HepG2 (cell line): Measurements from ENCODE around the gene SMARCAD1. TPM values are rescaled to one million over a fixed set of nuclear protein-coding genes. Genes with fewer than 3 reads are reported as not detected.
"Not testable (repeated sequence)": the region's sequence is repeated elsewhere in the genome, so short reads cannot be mapped to it uniquely, and the experiment has no call there.

Experiments
- ATAC-seq: fragments of 200-7000 bp; cut with Tn5 transposase; 3 replicates; pipeline ENCODE4 v1.9.1; 2020; ENCODE audit warnings: mild to moderate bottlenecking, moderate library complexity
- BruUV-seq: library from RNA; stranded (reverse); fragments of 400-500 nt; replicated peaks from 2 replicates; lab custom pipeline; 2021; lab: Mats Ljungman, UMichigan
- CTCF ChIA-PET: fragments of 300-600 bp; formaldehyde crosslinking; extraction: SDS; loops from one replicate; lab custom pipeline; 2021; ENCODE audit warnings: low total read pairs, inconsistent platforms, low intra/inter-chr PET ratio; lab: Yijun Ruan, JAX
- POLR2A ChIA-PET: fragments of 350-600 bp; sonication (Branson Sonifier 250); formaldehyde crosslinking; loops from one replicate; lab custom pipeline; 2020; ENCODE audit warnings: antibody characterized with exemption, inconsistent platforms; lab: Yijun Ruan, JAX
- DNase-seq: peaks from one replicate; pipeline ENCODE4 v3.0.0-alpha.2; 2015; ENCODE audit warnings: low spot score
- FAIRE-seq: peaks from 3 replicates; lab custom pipeline; 2011; peaks lifted over from hg19 to GRCh38; lab: Jason Lieb, UNC
- H2AFZ ChIP-seq: one replicate; pipeline ENCODE4 v1.6.1; 2011; ENCODE audit warnings: low read length, inconsistent platforms
- H3K27ac ChIP-seq: fragments of 300-600 bp; 3 replicates; pipeline ENCODE4 v1.8.0; 2011; ENCODE audit warnings: mixed run types, mild to moderate bottlenecking, mixed read lengths, low read length, inconsistent platforms; ENCODE audit not compliant: insufficient read depth; ENCODE audit errors: extremely low read length
- H3K27me3 ChIP-seq, 2 experiments: fragments of 200-600 bp in 1 of 2; 2 replicates in 1 of 2; 3 replicates in 1 of 2; pipeline versions ENCODE4 v1.6.0 to v1.8.0; 2011; ENCODE audit warnings: low read length in 2 of 2, mild to moderate bottlenecking in 2 of 2, moderate library complexity in 2 of 2, inconsistent platforms in 1 of 2; ENCODE audit not compliant: insufficient read depth in 2 of 2, control insufficient read depth in 1 of 2
- H3K36me3 ChIP-seq, 2 experiments: fragments of 200-600 bp in 1 of 2; replicated peaks in 1 of 2; 2 replicates in 1 of 2; 3 replicates in 1 of 2; pipeline versions ENCODE4 v1.5.1 to v1.8.0; 2011; ENCODE audit warnings: low read length in 2 of 2, inconsistent platforms in 1 of 2; ENCODE audit not compliant: insufficient read depth in 2 of 2, control insufficient read depth in 1 of 2
- H3K4me1 ChIP-seq: 2 replicates; pipeline ENCODE4 v1.5.1; 2012; ENCODE audit warnings: low read length, inconsistent platforms; ENCODE audit not compliant: insufficient read depth
- H3K4me2 ChIP-seq: 2 replicates; pipeline ENCODE4 v1.6.0; 2011; ENCODE audit warnings: low read depth, low read length, inconsistent platforms
- H3K4me3 ChIP-seq, 3 experiments: fragments of 200-600 bp in 1 of 3; sonication (generic), shearing (Covaris generic) in 1 of 3; replicated peaks in 1 of 3; 2 replicates each; pipeline ENCODE4 v1.5.1; 2011 to 2016; ENCODE audit warnings: low read length in 3 of 3, inconsistent platforms in 2 of 3, low read depth in 2 of 3, mild to moderate bottlenecking in 2 of 3, control low read depth in 1 of 3, mixed read lengths in 1 of 3; ENCODE audit not compliant: insufficient read depth in 1 of 3
- H3K79me2 ChIP-seq: one replicate; pipeline ENCODE4 v1.6.1; 2011; ENCODE audit warnings: low read length, inconsistent platforms; ENCODE audit not compliant: insufficient read depth
- H3K9ac ChIP-seq: 2 replicates; pipeline ENCODE4 v1.6.0; 2011; ENCODE audit warnings: mild to moderate bottlenecking, low read depth, low read length, inconsistent platforms; ENCODE audit not compliant: insufficient read depth
- H3K9me3 ChIP-seq: 2 replicates; pipeline ENCODE4 v1.5.1; 2012; ENCODE audit warnings: mild to moderate bottlenecking, low read length
- H4K20me1 ChIP-seq: 2 replicates; pipeline ENCODE4 v1.6.0; 2011; ENCODE audit warnings: inconsistent platforms, mild to moderate bottlenecking, low read length, moderate library complexity; ENCODE audit not compliant: insufficient read depth
- GTF2F1 ChIP-seq: fragments of 150-350 bp; IDR thresholded peaks from 2 replicates; pipeline ENCODE4 v1.6.1; 2014; ENCODE audit warnings: low read length
- KDM3A ChIP-seq: IDR thresholded peaks from 2 replicates; pipeline ENCODE4 v1.6.1; 2018; ENCODE audit warnings: low read depth, missing compliant biosample characterization
- MLLT10 ChIP-seq: sonication (generic); formaldehyde crosslinking; IDR thresholded peaks from 2 replicates; pipeline ENCODE4 v1.4.0; 2020; ENCODE audit warnings: missing genetic modification reagents
- PITX1 ChIP-seq: sonication (generic); formaldehyde crosslinking; IDR thresholded peaks from 2 replicates; pipeline ENCODE4 v1.5.1; 2020; ENCODE audit warnings: mild to moderate bottlenecking, missing genetic modification reagents
- RBFOX2 ChIP-seq: fragments of 200-400 bp; formaldehyde crosslinking; IDR thresholded peaks from 2 replicates; pipeline ENCODE4 v1.6.1; 2017; ENCODE audit warnings: low read depth, mild to moderate bottlenecking, low read length
- REXO4 ChIP-seq: sonication (generic); formaldehyde crosslinking; IDR thresholded peaks from 2 replicates; pipeline ENCODE4 v1.8.0; 2022; ENCODE audit warnings: missing genetic modification reagents, mild to moderate bottlenecking, borderline replicate concordance
- SKI ChIP-seq: fragments of 450-650 bp; IDR thresholded peaks from one replicate; pipeline ENCODE4 v1.6.1; 2018; ENCODE audit warnings: mild to moderate bottlenecking; ENCODE audit not compliant: partially characterized antibody
- TARDBP ChIP-seq: sonication (generic); formaldehyde crosslinking; IDR thresholded peaks from 2 replicates; pipeline ENCODE4 v1.8.0; 2022; ENCODE audit warnings: mild to moderate bottlenecking, missing genetic modification reagents
- ZNF543 ChIP-seq: sonication (generic); formaldehyde crosslinking; IDR thresholded peaks from 2 replicates; pipeline ENCODE4 v1.4.0; 2020; ENCODE audit warnings: mild to moderate bottlenecking, missing genetic modification reagents
- ZNF589 ChIP-seq: sonication (generic); formaldehyde crosslinking; conservative IDR thresholded peaks from 2 replicates; pipeline ENCODE4 v1.8.0; 2022; ENCODE audit warnings: mild to moderate bottlenecking, moderate library complexity, missing genetic modification reagents
- WGBS: methylation state at CpG from one replicate; pipeline ENCODE4 v1.1.6; 2017; ENCODE audit warnings: low lambda C conversion rate; 5-methylcytosine and 5-hydroxymethylcytosine counted together
- in situ Hi-C: cut with HindIII; loops from 2 replicates; pipeline ENCODE4 v1.10.0; 2017; ENCODE audit warnings: low pct_unique_long_range_greater_than_20kb; ENCODE audit not compliant: extremely low pct_ligation_motif_present
- intact Hi-C: fragments of 100-400 bp; cut with micrococcal nuclease; formaldehyde crosslinking; loops from one replicate; pipeline ENCODE4 v1.10.0; 2022; ENCODE audit not compliant: unreplicated experiment
- polyA plus RNA-seq, 8 experiments: library from polyadenylated mRNA; depleted of rRNA in 3 of 8; stranded (reverse) in 7 of 8; unstranded in 1 of 8; fragments of >200 nt; fragmentation: Illumina TruSeq in 4 of 8; extraction: Trizol in 4 of 8; gene quantifications; 2 replicates each; pipeline versions ENCODE4 v1.2.1 to v1.2.3, GENCODE V29; 2011 to 2016; ENCODE audit warnings: low read depth in 4 of 8, missing spikeins in 1 of 8, mixed read lengths in 1 of 8; ENCODE audit not compliant: insufficient read depth in 1 of 8
- total RNA-seq, 5 experiments: library from RNA; depleted of rRNA; stranded (reverse); fragments of >200 nt; fragmentation: Illumina TruSeq; extraction: Trizol; gene quantifications; 2 replicates each; pipeline ENCODE4 v1.2.3, GENCODE V29; 2016; ENCODE audit warnings: low read depth in 1 of 5

Gene SMARCAD1
- total and polyA plus RNA-seq, 2 of the 13 experiments (the other 11 are each of a cell fraction or from before 2014, with no cell fraction given): 18.2 to 35.9 TPM

DNA sequence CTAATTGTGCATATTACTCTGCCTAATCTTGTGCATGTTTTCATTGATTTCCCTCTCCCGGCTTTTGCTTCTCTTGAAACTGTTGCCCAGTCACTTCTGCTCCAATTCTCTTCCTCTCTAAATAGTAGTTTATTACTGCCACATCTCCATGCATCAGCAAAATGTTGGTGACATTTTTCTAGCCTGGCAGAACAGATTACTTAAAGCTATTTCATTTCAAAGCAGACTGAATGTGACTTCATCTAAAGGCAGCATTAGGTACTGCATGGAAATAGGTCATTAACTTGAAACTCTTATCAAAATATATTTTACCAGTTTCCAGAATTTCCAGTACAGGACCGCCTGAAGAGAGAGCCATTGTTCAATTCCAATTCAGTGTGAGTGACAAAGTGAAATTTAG is 82.6 kb downstream of the SMARCAD1 start:
- no peak for DNase-seq
- Histone ChIP-seq H3K9ac (no peak overlapping the region), H3K36me3 (peaks cover 3 to 28% of the 10 kb centered on the region in 2 experiments), H2AFZ (no peak overlapping the region), H3K9me3 (no peaks in the 10 kb centered on the region), H3K27me3 (no peaks in the 10 kb centered on the region), H3K4me2 (no peak overlapping the region), H4K20me1 (no peaks in the 10 kb centered on the region), H3K79me2 (no peaks in the 10 kb centered on the region), H3K4me1 (no peaks in the 10 kb centered on the region), H3K4me3 (no peak overlapping the region), H3K27ac (no peak overlapping the region)
- POLR2A ChIA-PET: no interaction called here
- no peak for TF ChIP-seq RBFOX2
- no peak for TF ChIP-seq KDM3A (CRISPR knock-in tag)
- no peak for TF ChIP-seq SKI
- no peak for TF ChIP-seq ZNF543 (CRISPR knock-in tag)
- TF ChIP-seq TARDBP: no peak
- TF ChIP-seq GTF2F1: no peak
- TF ChIP-seq REXO4: no peak
- no peak for TF ChIP-seq MLLT10 (CRISPR knock-in tag)
- no peak for TF ChIP-seq PITX1
- no peak for TF ChIP-seq ZNF589
- BruUV-seq: no TSS peak
- CTCF ChIA-PET: no interaction called here
- ATAC-seq: peak; percentile 30; the same call in 1 of the 3 replicates
- in situ Hi-C loops (no loop called here), intact Hi-C loops (no loop called here)
- 93% methylated on average over 2 of the region's 2 CpGs for WGBS
- FAIRE-seq: no peak

DNA sequence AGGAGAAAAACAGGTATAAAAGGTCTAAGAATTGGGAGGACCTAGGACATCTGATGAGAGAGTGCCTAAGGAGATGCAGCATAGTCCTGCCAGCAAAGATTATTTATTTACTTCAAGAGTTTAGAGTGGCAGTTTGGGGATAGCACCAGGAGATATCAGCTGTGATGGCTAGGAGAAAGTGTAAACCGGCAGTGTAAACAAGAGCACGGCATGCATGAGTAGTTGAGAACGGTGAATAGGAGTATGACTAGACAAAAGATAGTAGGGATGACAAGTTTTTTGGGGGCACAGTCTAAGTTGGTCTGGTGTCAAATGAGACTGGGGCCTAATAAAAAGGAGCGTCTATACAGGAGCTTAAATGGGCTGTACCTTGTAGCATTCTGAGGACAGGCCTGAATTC is 86.3 kb downstream of the SMARCAD1 start:
- intact Hi-C loops, ATAC-seq, H4K20me1 ChIP-seq, DNase-seq, POLR2A ChIA-PET, in situ Hi-C loops, H3K4me1 ChIP-seq, H3K4me3 ChIP-seq, BruUV-seq, CTCF ChIA-PET, H2AFZ ChIP-seq, H3K27me3 ChIP-seq, H3K4me2 ChIP-seq, H3K9ac ChIP-seq, H3K9me3 ChIP-seq, H3K79me2 ChIP-seq, FAIRE-seq, H3K27ac ChIP-seq: not testable (repeated sequence)
- WGBS: 71% methylated on average over 4 of the region's 4 CpGs
- H3K36me3 ChIP-seq: peaks cover 1 to 11% of the 10 kb centered on the region in 2 experiments; a peak in 2 of 5 replicates
